GM13977 (cell line): ENCODE data around the gene SH2B3.
"Not testable (repeated sequence)": the region's sequence is repeated elsewhere in the genome, so short reads cannot be mapped to it uniquely, and the experiment has no call there.

ENCODE experiments used
- DNase-seq: peaks from one replicate; pipeline ENCODE4 v3.0.0; 2012; ENCODE audit warnings: low spot score
- CTCF ChIP-seq: IDR thresholded peaks from 2 replicates; pipeline ENCODE4 v1.5.1; 2012; ENCODE audit warnings: mild to moderate bottlenecking, control low read depth; ENCODE audit not compliant: insufficient read depth; ENCODE audit errors: extremely low read depth, missing control alignments
- in situ Hi-C: fragments of 300-500 bp; cut with MboI; formaldehyde crosslinking; loops from one replicate; pipeline ENCODE4 v1.12.0; 2022; ENCODE audit warnings: low sequenced_read_pairs, low pct_unique_long_range_greater_than_20kb, mixed read lengths, inconsistent platforms; ENCODE audit not compliant: unreplicated experiment

Gene SH2B3

GRCh38 chr12:111454311-111454710 is 48.6 kb downstream of the SH2B3 start:
- no peak for DNase-seq
- TF ChIP-seq CTCF, result no peak
- in situ Hi-C loops, result no loop called here

GRCh38 chr12:111454716-111455447 is 49.2 kb downstream of the SH2B3 start:
- in situ Hi-C loops, result no loop called here
- no peak for TF ChIP-seq CTCF
- DNase-seq, result no peak

- no peak for DNase-seq
- no peak for TF ChIP-seq CTCF
- in situ Hi-C loops, result no loop called here
These were observed 50.0 kb downstream of the SH2B3 start for GRCh38 chr12:111455448-111456320.

GRCh38 chr12:111457071-111457470 is 51.3 kb downstream of the SH2B3 start:
- DNase-seq, result no peak
- in situ Hi-C loops, result no loop called here
- TF ChIP-seq CTCF, result no peak

GRCh38 chr12:111457577-111457976 is 51.9 kb downstream of the SH2B3 start:
- no peak for TF ChIP-seq CTCF
- in situ Hi-C loops, result no loop called here
- DNase-seq, result no peak

GRCh38 chr12:111458546-111459172 is 52.9 kb downstream of the SH2B3 start:
- in situ Hi-C loops, result no loop called here
- no peak for TF ChIP-seq CTCF
- no peak for DNase-seq

GRCh38 chr12:111460111-111460510 is 54.4 kb downstream of the SH2B3 start:
- in situ Hi-C loops, DNase-seq: not testable (repeated sequence)
